Mesenteric fat pad (tissue), 1 donor: ENCODE results near the gene HABP2. TPM values are rescaled to one million over a fixed set of nuclear protein-coding genes. Genes with fewer than 3 reads are reported as not detected.

ENCODE experiments used
- DNase-seq: peaks from one replicate; pipeline ENCODE4 v3.0.0-alpha.2; 2020; ENCODE audit warnings: low spot score
- total RNA-seq: library from RNA; stranded (reverse); fragmentation: NEBNext Ultra II Directional; extraction: Animal tissue kit (Norgen Biotek cat#: 25700); gene quantifications from one replicate; pipeline ENCODE4 v1.2.1, GENCODE V29; 2021
- donor health status: DM: yes; HTN: yes; CAD: no.

The HABP2 gene
- total RNA-seq, 1 donor from 2014 or later = not detected

- DNase-seq = no peak
These were observed 27.1 kb upstream of the HABP2 start for GRCh38 chr10:113525713-113526112.

GRCh38 chr10:113527211-113527906 lies 25.5 kb upstream of the HABP2 start:
- DNase-seq = no peak

- no peak for DNase-seq
These were observed 24.0 kb upstream of the HABP2 start for GRCh38 chr10:113528876-113529275.

GRCh38 chr10:113529575-113529974 lies 23.3 kb upstream of the HABP2 start:
- DNase-seq = no peak

GRCh38 chr10:113530476-113530875 lies 22.4 kb upstream of the HABP2 start:
- no peak for DNase-seq

- DNase-seq = no peak
These were observed 20.1 kb upstream of the HABP2 start for GRCh38 chr10:113532724-113533123.

- DNase-seq = no peak
These were observed 19.1 kb upstream of the HABP2 start for GRCh38 chr10:113533801-113534200.

GRCh38 chr10:113534423-113534822 lies 18.4 kb upstream of the HABP2 start:
- DNase-seq = no peak

- DNase-seq = no peak
These were observed 15.2 kb upstream of the HABP2 start for GRCh38 chr10:113537672-113538071.

- DNase-seq = no peak
These were observed 14.7 kb upstream of the HABP2 start for GRCh38 chr10:113538151-113538550.

- no peak for DNase-seq
These were observed 13.1 kb upstream of the HABP2 start for GRCh38 chr10:113539789-113540188.

GRCh38 chr10:113540845-113541548 lies 11.9 kb upstream of the HABP2 start:
- DNase-seq = no peak

GRCh38 chr10:113541549-113541927 lies 11.3 kb upstream of the HABP2 start:
- DNase-seq = no peak

GRCh38 chr10:113543107-113543955 lies 9.5 kb upstream of the HABP2 start:
- DNase-seq = no peak

- no peak for DNase-seq
These were observed 8.5 kb upstream of the HABP2 start for GRCh38 chr10:113544392-113544791.

GRCh38 chr10:113547426-113547825 lies 5.4 kb upstream of the HABP2 start:
- DNase-seq = no peak

GRCh38 chr10:113549856-113550255 lies 3.0 kb upstream of the HABP2 start:
- DNase-seq = no peak

- no peak for DNase-seq
These were observed 2.5 kb upstream of the HABP2 start for GRCh38 chr10:113550365-113550764.

- no peak for DNase-seq
These were observed 839 bp upstream of the HABP2 start for GRCh38 chr10:113552014-113552413.

- no peak for DNase-seq
These were observed 296 bp downstream of the HABP2 start for GRCh38 chr10:113553149-113553548.

- DNase-seq = no peak
These were observed 1.4 kb downstream of the HABP2 start for GRCh38 chr10:113554214-113554613.

GRCh38 chr10:113555245-113555644 lies 2.4 kb downstream of the HABP2 start:
- DNase-seq = no peak
